Endometrial microvascular endothelial cells (primary cell): Measurements from ENCODE around the gene PPP4R3A. TPM values are rescaled to one million over a fixed set of nuclear protein-coding genes. Genes with fewer than 3 reads are reported as not detected.
"Not testable (repeated sequence)": the region's sequence is repeated elsewhere in the genome, so short reads cannot be mapped to it uniquely, and the experiment has no call there.

Experiments used
- in situ Hi-C: cut with HindIII; loops from 2 replicates; pipeline ENCODE4 v1.10.0; 2017; ENCODE audit warnings: low sequenced_read_pairs, low pct_unique_long_range_greater_than_20kb; ENCODE audit errors: inconsistent ontology term
- total RNA-seq: library from RNA; depleted of rRNA; stranded (reverse); fragments of >200 nt; gene quantifications from one replicate; pipeline ENCODE4 v1.2.3, GENCODE V29; 2015; ENCODE audit errors: inconsistent ontology term

Gene PPP4R3A
- 67.8 TPM for total RNA-seq

DNA sequence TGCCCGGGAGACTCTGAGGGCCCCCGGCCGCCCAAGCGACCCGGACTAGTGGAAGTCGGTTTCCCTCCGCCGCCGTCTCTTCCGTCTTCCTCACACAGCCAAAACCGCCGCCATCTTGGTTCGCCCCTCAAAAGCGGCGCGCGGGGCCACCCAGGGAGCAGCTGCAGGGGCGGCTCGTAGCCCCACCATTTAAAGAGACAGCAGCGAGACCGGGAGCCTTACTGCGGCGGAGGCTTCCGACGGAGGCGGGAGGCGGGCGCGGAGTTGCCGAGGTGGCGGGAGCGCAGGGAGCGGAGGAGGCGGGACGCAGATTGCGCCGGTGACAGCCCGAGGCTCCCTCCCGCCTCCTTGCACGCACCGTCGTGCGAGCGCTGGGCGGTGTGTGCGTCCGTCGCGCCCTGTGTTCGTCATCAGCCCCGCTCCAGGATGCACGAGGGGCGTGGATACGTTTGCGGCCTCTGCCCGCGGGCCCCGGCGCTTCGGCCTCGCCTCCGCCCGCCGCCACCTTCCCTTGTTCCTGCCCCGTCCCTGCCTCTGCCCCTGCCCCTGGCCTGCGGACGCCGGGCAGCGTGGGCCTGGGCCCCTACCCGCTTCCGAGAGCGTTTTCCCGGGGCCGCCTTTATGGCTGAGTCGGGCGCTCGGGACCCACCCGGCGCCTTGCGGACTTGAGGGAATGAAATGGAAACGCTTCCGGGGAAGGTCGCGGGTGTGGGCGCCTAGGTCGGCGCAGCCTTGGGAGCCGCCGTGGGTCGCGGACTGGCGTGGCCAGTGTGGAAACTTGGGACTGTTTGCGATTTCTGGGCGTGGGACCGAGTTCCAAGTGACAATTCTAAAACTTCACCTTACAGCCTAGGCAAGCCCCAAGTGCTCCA lies at the start of gene PPP4R3A:
TSS of gene PPP4R3A (minus strand) at position 140 of the 872 bp plus-strand sequence. CDS start 663 bp downstream, outside the sequence.
- in situ Hi-C loops, result no loop called here

DNA sequence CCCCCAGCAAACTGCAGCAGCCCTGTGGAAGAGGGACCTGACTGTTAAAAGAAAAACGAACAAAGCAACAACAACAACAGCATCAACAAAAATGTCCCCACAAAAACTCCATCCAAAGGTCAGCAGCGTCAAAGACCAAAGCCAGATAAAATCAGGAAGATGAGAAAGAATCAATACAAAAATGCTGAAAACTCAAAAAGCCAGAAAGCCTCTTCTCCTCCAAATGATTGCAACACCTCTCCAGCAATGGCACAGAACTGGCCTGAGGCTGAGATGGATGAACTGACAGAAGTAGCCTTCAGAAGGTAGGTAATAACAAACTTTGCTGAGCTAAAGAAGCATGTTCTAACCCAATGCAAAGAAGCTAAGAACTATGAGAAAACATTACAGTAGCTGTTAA lies 45.4 kb upstream of the PPP4R3A start:
- in situ Hi-C loops, result no loop called here

DNA sequence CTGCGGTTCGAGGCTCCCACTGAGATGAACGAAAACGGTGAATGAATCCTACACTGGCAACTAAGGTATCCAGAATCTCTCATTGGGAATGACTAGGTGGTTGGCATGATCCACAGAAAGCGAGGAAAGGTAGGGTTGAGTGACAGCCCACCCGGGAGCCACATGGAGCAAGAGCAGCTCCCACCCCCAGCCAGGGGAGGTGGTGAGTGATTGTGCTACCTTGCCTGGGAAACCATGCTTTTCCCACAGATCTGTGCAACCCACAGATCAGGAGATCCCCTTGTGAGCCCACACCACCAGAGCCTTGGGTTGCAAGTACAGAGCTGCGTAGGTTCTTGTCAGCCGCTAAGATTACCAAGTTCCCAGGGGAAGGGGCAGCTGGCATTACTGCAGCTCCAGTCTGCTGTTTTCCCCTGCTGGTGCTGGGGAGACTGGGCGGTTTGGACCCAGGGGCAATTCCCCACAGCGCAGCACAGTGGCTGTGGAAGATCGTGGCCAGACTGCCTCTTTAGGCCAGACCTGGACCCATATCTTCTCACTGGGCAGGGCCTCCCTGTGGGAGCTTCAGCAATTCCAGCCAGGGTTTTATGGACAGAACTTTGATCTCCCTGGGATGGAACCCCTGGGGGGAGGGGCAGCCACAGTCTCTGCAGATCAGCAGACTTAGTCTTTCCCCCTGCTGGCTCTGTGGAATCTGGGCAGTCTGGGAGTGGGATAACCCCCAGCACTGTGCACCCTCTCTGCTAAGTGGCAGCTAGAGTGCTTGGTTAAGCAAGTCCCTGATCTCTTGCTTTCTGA lies 44.6 kb upstream of the PPP4R3A start:
- in situ Hi-C loops, result no loop called here

- in situ Hi-C loops, result no loop called here
Observed at GRCh38 chr14:91548108-91548507, 38.0 kb upstream of the PPP4R3A start.

DNA sequence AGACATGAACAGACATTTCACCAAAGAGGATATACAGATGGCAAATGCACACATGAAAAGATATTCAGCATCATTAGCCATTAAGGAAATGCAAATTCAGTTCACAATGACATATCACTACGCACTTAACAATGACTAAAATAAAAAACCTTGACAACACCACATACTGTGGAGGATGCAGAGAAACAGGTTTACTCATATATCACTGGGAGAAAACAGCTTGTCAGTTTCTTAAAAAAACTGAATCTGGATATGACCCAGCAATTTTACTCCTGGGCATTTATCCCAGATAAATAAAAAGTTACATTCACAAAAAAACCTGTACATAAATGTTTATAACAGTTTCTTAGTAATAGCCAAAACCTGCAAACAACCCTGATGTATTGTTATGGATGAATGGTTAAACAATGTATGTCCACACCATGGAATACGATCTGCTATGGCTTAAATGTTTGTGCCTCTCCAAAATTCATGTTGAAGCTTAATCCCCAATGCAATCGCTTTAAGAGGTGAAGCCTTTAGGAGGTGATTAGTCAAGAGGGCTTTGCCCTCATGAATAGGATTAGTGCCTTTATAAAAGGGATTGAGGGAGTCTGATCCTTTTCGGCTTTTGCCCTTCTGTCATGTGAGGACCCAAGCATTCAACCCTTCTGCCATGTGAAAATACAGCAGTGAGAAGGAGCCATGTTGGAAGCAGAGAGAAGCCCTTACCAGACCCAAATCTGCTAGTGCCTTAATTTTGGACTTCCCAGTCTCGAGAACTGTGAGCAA lies 36.0 kb upstream of the PPP4R3A start:
- in situ Hi-C loops, result no loop called here

GRCh38 chr14:91545204-91545603 lies 35.1 kb upstream of the PPP4R3A start:
- in situ Hi-C loops, result no loop called here

DNA sequence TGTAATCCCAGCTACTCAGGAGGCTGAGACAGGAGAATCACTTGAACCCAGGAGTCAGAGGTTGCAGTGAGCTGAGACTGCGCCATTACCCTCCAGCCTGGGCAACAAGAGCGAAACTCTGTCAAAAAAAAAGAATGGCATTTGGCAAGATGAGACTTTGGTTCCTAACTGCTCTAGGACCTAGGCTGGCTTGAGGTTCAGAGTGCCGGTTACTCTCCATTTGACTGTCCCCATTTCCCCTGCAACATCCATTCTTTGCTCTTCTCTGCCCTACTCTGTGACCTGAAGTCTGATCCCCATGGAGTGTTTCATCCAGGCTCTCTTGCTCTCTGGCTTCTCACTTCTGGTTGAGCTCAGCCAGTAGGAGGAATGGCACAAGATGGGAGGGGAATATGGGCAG lies 26.2 kb upstream of the PPP4R3A start:
- in situ Hi-C loops, result no loop called here

DNA sequence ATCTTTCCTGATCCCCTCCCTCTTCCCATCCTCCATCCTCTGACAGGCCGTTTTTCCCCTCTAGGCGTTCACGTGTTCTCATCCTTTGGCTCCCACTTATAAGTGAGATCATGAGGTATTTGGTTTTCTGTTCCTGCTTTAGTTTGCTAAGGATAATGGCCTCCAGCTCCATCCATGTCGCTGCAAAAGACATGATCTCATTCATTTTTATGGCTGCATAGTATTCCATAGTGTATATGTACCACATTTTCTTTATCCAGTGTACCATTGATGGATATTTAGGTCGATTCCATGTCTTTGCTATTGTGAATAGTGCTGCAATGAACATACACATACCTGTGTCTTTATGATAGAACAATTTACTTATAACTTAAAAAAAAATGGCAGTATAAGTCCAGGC lies 23.9 kb upstream of the PPP4R3A start:
- in situ Hi-C loops, result not testable (repeated sequence)

GRCh38 chr14:91533623-91534022 lies 23.5 kb upstream of the PPP4R3A start:
- in situ Hi-C loops, result no loop called here

DNA sequence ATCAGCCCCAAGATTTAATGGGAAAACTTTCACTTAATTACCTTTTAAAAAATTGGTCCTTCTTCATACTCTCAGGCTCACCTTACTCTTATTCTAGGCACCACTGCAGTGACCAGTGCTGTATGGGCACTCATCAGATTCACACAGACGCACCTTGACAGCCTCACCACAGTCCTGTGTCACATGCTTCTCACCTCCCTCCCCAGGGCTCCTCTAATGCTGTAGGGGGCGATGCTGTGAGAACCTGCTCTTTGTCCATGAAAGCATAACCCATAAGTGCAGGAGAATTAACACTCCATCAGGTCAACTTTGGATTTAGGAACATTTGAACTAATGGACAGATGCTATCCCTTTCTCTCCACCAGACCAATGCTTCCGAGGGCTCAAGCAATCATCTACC lies 13.9 kb upstream of the PPP4R3A start:
- in situ Hi-C loops, result no loop called here

GRCh38 chr14:91521061-91521640 lies 11.0 kb upstream of the PPP4R3A start:
- in situ Hi-C loops, result no loop called here

DNA sequence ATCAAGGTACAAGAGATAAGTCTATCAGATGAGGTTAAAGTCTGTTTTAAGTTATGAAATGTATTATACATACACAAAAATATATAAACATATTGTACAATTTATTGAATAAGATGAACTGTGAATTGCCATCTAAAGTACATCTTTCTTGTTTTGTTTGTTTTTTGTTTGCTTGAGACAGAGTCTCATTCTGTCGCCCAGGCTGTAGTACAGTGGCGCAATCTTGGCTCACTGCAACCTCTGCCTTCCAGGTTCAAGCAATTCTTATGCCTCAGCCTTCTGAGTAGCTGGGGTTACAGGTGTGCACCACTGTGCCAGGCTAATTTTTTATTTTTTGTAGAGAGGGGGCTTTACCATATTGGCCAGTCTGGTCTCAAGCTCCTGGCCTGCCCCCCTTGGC lies 10.0 kb upstream of the PPP4R3A start:
- in situ Hi-C loops, result no loop called here

GRCh38 chr14:91519239-91520036 lies 9.3 kb upstream of the PPP4R3A start:
- in situ Hi-C loops, result no loop called here

DNA sequence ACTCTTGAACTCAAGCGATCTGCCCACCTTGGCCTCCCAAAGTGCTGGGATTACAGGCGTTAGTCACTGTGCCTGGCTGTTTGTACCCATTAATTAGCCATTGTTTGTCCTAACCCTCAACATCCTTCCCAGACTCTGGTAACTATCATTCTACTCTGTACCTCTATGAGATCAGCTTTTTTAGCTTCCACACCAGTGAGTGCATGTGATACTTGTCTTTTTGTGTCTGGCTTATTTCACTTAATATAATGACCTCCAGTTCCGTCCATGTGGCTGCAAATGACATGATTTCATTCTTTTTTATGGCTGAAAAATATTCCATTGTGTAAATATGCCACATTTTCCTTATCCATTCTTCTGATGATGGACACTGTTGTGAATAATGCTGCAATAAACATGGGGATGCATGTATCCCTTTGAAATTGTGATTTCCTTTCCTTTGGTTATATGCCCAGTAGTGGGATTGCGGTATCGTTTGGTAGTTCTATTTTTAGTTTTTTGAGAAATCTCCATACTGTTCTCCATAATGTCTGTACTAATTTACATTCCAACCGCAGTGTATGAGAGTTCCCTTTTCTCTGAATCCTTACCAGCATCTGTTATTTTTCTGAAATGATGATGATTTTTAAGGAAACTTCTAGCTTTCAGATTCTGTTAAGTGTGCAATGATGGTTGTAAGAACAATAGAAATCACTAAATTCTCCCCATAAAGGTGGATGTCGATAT lies 6.7 kb upstream of the PPP4R3A start:
- in situ Hi-C loops, result no loop called here

GRCh38 chr14:91515979-91516378 lies 5.9 kb upstream of the PPP4R3A start:
- in situ Hi-C loops, result no loop called here

DNA sequence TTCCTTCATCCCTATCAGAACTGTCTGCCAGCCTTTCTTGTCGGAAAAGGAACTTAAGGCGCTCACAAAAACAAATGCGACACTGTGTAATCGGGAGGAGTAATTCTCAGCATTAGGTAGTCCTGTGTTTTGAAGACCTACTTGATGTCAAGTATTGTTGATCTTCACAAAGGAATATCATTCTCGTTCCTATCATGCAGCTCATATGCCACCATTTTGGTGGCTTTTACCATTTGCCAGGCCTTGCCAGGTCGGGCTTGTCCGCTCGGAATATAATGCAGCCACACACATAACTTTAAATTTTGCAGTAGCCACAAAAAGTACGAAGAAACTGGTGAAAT lies 903 bp upstream of the PPP4R3A start:
- in situ Hi-C loops, result no loop called here

- in situ Hi-C loops, result no loop called here
Observed at GRCh38 chr14:91509878-91510170, 286 bp downstream of the PPP4R3A start.
